GOT3 (cell line): ENCODE results near the gene ALS2CL.

Experiments
- DNase-seq: peaks from one replicate; lab custom pipeline; 2025; ENCODE audit warnings: mixed read lengths; lab: John Stamatoyannopoulos, UW

The ALS2CL gene

GRCh38 chr3:46664188-46664970, 29.1 kb downstream of the ALS2CL start:
- DNase-seq: no peak

GRCh38 chr3:46663591-46664135, 29.8 kb downstream of the ALS2CL start:
- no peak for DNase-seq

- no peak for DNase-seq
Measured at GRCh38 chr3:46662771-46663551, 30.5 kb downstream of the ALS2CL start.

GRCh38 chr3:46661776-46662766, 31.4 kb downstream of the ALS2CL start:
- no peak for DNase-seq

- DNase-seq: no peak
Measured at GRCh38 chr3:46660543-46661523, 32.6 kb downstream of the ALS2CL start.

- DNase-seq: no peak
Measured at GRCh38 chr3:46660003-46660402, 33.5 kb downstream of the ALS2CL start.

GRCh38 chr3:46659285-46659684, 34.2 kb downstream of the ALS2CL start:
- DNase-seq: no peak

GRCh38 chr3:46656778-46657556, 36.5 kb downstream of the ALS2CL start:
- no peak for DNase-seq

- no peak for DNase-seq
Measured at GRCh38 chr3:46655271-46655670, 38.2 kb downstream of the ALS2CL start.

- DNase-seq: no peak
Measured at GRCh38 chr3:46651084-46651483, 42.4 kb downstream of the ALS2CL start.

GRCh38 chr3:46649436-46649835, 44.0 kb downstream of the ALS2CL start:
- DNase-seq: no peak

- DNase-seq: no peak
Measured at GRCh38 chr3:46648096-46648495, 45.4 kb downstream of the ALS2CL start.

- no peak for DNase-seq
Measured at GRCh38 chr3:46646700-46647099, 46.8 kb downstream of the ALS2CL start.

GRCh38 chr3:46643701-46644100, 49.8 kb downstream of the ALS2CL start:
- DNase-seq: no peak

- no peak for DNase-seq
Measured at GRCh38 chr3:46642971-46643370, 50.5 kb downstream of the ALS2CL start.

- no peak for DNase-seq
Measured at GRCh38 chr3:46640927-46641326, 52.6 kb downstream of the ALS2CL start.

- DNase-seq: no peak
Measured at GRCh38 chr3:46639221-46639620, 54.3 kb downstream of the ALS2CL start.

GRCh38 chr3:46634856-46635255, 58.6 kb downstream of the ALS2CL start:
- DNase-seq: no peak

GRCh38 chr3:46632792-46633191, 60.7 kb downstream of the ALS2CL start:
- no peak for DNase-seq
